NCI-H1694 treated with DMSO at 0.1 percent for 48 hours (cell line): ENCODE data around the gene MSL1.
"Not testable (repeated sequence)": the region's sequence is repeated elsewhere in the genome, so short reads cannot be mapped to it uniquely, and the experiment has no call there.

Experiments used
- DNase-seq: peaks from one replicate; lab custom pipeline; 2025; lab: John Stamatoyannopoulos, UW

The MSL1 gene

GRCh38 chr17:40130352-40131042 lies 8.7 kb downstream of the MSL1 start:
- DNase-seq: no peak

GRCh38 chr17:40134184-40134583 lies 12.4 kb downstream of the MSL1 start:
- no peak for DNase-seq

- DNase-seq: no peak
Observed at GRCh38 chr17:40135817-40136216, 14.0 kb downstream of the MSL1 start.

- DNase-seq: no peak
Observed at GRCh38 chr17:40139566-40140058, 17.8 kb downstream of the MSL1 start.

GRCh38 chr17:40143166-40143565 lies 21.4 kb downstream of the MSL1 start:
- not testable (repeated sequence) for DNase-seq

- no peak for DNase-seq
Observed at GRCh38 chr17:40145476-40145875, 23.7 kb downstream of the MSL1 start.

- DNase-seq: no peak
Observed at GRCh38 chr17:40148527-40148926, 26.8 kb downstream of the MSL1 start.

- no peak for DNase-seq
Observed at GRCh38 chr17:40150276-40150675, 28.5 kb downstream of the MSL1 start.

- no peak for DNase-seq
Observed at GRCh38 chr17:40151414-40151963, 29.7 kb downstream of the MSL1 start.

- DNase-seq: no peak
Observed at GRCh38 chr17:40153603-40154236, 31.9 kb downstream of the MSL1 start.

GRCh38 chr17:40157973-40158372 lies 36.2 kb downstream of the MSL1 start:
- DNase-seq: no peak

GRCh38 chr17:40158438-40159013 lies 36.8 kb downstream of the MSL1 start:
- no peak for DNase-seq

GRCh38 chr17:40159456-40159855 lies 37.7 kb downstream of the MSL1 start:
- DNase-seq: no peak

- DNase-seq: no peak
Observed at GRCh38 chr17:40167685-40168261, 46.0 kb downstream of the MSL1 start.

- peak; percentile 66 for DNase-seq
Observed at GRCh38 chr17:40168262-40168832, 46.6 kb downstream of the MSL1 start.

GRCh38 chr17:40170325-40170724 lies 48.6 kb downstream of the MSL1 start:
- no peak for DNase-seq

GRCh38 chr17:40171750-40172149 lies 50.0 kb downstream of the MSL1 start:
- no peak for DNase-seq

- no peak for DNase-seq
Observed at GRCh38 chr17:40173091-40173777, 51.5 kb downstream of the MSL1 start.

GRCh38 chr17:40173778-40174135 lies 52.0 kb downstream of the MSL1 start:
- no peak for DNase-seq

- no peak for DNase-seq
Observed at GRCh38 chr17:40174514-40174913, 52.7 kb downstream of the MSL1 start.

- DNase-seq: no peak
Observed at GRCh38 chr17:40175928-40176753, 54.4 kb downstream of the MSL1 start.
